GM19351 (cell line): Measurements from ENCODE around the gene FRAS1.
"Not testable (repeated sequence)": the region's sequence is repeated elsewhere in the genome, so short reads cannot be mapped to it uniquely, and the experiment has no call there.

ENCODE experiments used
- ATAC-seq: cut with Tn5 transposase; IDR thresholded peaks from one replicate; pipeline ENCODE4 v1.9.1; 2021; ENCODE audit warnings: mild to moderate bottlenecking, moderate library complexity; ENCODE audit not compliant: unreplicated experiment

FRAS1 gene

DNA sequence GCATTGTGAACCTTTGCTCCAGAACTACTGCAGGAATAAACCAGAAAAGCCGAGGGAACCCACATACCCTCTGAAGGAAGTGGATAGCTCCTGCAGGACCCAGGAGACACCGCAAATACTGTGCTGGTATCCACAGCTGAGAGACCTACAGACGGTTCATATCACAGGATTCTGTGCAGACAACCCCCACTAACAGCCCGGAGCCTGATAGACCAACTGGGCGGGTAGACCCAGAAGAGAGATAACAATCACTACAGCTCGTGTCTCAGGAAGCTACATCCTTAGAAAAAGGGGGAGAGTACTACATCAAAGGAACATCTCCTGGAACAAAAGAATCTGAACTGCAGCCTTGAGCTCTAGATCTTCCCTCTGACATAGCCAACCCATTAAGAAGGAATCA is 150.8 kb downstream of the FRAS1 start:
- no peak for ATAC-seq

DNA sequence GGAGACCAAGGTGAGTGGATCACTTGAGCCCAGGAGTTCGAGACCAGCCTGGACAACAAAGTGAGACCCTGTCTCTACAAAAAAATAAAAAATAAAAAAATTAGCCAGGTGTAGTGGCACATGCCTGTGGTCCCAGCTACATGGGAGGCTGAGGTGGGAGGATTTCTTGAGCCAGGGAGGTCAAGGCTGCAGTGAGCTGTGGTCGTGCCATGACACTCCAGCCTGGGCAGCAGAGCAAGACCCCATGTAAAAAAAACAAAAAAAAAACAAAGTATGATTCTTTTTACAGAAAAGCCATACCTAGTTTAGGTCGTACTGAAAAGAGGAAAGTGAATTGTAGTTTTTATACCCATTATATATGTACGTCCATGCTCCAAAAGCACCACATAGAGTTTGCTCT is 151.8 kb downstream of the FRAS1 start:
- ATAC-seq, result not testable (repeated sequence)

DNA sequence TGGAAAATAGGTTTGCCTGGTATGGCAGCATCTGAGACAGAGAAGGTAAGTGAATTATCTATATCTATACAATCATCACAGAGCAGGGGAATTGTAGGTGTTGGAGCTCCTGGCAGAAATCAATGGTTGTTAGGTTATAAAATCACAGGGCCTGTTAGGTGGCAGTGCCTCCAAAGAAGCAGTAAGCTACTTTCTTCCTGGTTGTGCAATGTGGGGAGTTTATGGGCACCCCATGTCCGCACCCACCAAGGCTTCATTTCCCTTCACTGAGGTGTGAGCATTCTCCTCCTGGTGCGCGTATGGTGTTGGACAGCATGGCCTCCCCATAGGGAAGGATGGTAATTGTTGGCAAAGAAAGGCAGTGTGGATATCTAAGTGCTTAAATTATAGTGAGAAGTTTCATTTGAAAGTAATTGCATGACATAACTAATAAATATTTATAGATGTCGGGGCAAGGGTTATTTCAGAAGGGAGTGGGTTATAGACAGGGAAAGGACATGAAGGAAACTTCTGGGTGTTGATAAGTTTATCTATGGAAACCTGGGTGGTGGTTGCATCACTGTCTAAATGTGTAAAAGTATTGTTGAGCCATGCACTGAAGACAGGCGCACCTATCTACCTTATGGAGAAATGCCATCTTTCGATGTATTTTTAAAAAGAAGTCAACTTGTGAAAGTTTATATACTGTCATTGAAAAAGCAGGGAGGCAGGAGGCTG is 153.7 kb downstream of the FRAS1 start:
- no peak for ATAC-seq

DNA sequence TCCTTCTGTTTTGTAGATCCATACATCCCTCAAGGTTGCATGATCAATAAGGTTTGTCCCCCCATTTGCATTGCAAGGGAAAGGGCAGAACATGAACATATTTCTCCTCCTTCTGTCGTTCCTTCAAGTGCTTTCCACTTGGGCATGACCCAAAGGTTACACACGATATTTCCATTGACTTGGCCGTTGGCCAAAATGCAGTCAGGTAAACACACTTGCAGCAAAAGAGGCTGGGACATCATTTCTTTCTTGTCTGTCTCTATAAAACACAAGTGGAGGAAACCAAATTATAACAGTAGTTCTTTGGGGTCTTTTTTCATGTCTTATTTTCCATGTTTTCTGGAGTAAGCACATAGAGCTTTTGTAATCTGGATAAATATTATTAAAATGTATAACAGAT is 156.1 kb downstream of the FRAS1 start:
- no peak for ATAC-seq

DNA sequence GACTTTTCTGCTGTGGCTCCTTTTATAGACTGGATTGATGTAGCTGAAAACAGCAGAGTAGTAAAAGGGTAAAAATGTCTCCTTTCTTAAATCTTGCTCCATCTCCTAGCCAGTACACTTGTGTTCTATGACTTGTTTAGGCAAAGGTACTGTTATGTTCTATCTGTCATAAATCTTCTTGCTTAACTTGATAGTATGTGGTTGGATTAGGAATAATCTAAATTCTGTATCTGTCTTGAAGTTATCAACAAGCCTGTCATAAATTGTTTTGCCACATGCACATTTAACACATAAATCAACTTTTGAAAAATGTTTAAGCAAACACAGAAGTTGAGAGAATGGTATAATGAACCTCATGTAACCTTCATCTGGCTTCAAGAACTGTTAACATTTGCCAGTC is 157.0 kb downstream of the FRAS1 start:
- ATAC-seq, result no peak

DNA sequence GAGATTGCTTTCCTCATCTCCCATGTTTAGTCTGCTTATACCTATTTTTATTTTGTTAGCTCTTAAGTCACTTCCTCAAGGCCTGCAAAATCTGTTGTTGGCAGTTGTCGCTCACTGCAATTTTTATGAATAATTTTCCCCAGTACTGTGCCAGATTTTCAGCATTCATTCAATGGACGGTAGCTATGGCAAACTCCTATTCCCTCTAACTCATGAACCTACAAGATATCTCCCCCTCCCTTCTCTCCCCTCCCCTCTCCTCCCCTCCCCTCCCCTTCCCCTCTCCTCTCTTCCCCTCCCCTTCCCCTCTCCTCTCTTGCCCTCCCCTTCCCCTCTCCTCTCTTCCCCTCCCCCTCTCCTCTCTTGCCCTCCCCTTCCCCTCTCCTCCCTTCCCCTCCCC is 160.4 kb downstream of the FRAS1 start:
- no peak for ATAC-seq

DNA sequence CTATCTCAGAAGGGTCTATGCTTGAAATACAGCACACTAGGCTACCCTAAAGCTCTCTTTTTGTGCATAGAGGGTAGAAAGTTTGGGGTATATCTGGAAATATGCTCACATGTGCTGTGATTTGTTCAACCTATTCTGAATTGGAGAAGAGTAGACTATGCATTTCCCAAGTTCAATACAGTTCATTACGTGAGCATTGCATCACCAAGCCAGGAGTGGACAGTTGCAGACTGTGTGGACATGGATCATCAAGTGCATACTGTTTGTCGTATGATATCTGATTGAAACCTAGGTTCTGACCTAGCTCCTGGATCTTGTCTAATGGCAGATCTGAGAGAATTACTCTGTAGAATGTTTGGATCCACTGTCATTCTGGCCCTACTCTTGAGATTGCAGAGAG is 161.1 kb downstream of the FRAS1 start:
- ATAC-seq, result no peak

DNA sequence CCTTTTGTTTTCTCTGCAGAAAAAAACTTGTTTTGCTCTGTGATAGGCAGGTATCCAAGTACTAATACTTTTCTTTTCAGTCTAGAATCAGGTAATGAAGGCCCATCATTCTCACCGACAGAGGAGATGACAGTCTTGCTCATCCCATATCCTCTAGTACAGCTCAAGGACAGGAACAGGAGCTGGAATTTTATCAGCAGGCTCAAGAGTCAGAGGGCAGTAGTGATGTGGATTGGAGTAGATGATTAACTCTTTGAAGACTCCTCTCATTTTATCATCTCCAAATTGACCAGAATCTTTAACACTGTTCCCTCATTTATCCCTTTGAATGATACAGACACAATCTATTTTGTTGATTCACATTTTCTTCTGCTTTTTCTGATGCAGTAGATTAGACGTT is 162.7 kb downstream of the FRAS1 start:
- no peak for ATAC-seq

DNA sequence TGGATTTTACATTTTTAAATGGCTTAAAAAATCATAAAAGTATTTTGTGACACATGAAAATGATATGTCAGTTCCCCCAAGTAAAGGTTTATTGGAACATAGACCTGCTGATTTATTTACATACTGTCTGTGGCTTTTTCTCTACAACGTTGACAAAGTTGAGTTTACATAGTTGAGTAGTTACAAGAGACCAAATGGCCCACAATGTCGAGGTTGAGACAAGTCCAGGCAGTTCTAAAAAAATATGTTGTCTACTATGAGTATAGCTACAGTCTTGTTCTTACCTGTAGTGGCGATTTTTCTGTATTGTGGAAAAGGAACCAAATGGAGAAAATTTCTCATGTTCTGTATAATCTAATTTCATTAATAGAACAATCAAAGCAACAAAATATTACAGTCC is 163.2 kb downstream of the FRAS1 start:
- ATAC-seq, result no peak

DNA sequence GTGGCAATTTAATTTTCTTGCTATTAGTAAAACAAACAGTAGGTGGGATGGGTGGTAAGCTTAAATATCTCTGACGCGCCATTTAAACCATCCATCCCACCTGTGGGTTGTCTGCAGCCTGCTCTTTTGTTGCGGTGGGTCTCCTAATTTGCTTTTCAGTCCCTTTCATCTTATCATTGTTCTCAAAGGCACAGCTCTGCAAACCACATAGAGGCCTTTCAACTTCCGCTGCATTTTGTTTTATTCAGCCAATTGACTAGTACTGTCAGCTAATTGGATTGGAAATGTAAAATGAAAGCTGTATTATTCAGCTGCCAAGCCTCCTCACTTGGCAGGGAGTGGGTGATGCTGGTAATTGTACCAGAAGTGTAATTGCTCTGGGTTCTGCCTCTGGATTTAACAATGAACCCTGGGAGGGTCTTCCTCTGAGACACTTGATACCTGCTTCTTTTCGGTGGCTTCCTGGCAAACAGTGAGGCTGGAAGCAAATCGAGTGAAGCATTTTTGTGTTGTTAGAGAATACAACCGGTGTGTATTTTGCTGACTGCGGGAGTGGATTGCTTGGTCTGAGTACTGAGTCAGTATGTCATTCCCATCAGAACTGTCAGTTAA is 165.6 kb downstream of the FRAS1 start:
- ATAC-seq, result no peak

DNA sequence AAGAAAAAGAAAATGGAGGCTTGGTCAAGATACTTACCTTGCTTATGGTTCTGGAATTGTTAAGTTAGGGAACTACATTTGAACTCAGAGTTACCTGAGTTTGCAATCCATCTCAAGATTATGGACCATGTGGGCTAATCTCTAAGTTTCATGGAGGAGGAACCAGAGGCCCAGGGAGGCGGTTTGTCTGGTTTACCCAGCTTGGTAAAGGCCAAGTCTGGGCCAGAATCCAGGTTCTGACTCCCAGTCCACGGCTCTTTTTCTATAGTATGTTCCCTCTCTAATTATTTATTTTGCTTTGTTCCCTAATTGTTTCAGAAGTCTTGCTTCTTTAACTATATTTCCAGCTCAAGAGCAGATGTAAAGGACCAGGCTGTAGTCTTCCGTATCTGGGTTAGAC is 168.1 kb downstream of the FRAS1 start:
- no peak for ATAC-seq

DNA sequence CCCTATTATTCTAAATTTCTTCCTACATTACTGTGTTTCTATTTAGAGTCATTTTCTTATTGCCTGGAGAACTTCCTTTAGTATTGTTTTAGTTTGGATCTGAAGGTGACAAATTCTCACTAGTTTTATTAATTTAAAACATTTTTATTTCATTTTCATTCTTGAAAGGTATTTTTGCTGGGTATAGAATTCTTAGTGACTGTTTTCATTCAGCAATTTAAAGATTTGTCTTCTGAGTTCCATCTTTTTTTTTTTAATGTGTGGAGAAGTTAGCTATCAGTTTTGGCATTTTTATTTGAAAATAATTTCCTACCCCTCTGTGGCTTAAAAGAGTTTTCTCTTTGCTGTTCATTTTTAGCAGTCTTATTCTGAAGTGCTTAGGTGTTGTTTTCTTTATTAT is 169.2 kb downstream of the FRAS1 start:
- ATAC-seq, result no peak

DNA sequence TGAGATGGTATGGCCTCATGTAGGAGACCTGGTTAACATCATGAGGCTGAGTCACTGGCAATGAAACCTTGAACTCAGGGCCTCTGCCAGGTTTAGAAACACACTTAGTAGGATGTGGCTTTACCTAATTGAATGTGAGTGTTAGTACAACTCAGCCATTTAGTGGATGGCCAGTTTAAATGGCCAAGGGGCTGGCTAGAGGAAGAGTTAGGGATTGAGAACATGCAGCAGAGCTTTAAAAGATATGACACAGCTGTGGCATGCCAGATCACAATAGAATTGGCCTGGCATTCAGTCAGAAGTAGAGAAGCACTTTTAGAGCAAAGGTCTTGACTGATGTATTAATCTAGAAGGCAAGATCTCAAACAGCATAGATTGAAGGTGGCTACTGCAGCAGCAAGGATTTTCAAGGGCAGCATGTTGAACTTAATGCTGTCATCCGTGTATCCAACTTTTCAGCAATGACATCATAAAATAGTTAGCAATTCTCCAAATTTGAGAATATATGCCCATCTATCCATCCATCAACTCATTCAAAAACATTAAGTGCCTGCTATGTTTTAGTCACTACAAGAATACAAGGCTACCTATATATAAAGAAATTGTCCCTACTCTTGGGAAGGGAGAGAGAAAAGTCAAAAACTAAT is 170.4 kb downstream of the FRAS1 start:
- ATAC-seq, result no peak

DNA sequence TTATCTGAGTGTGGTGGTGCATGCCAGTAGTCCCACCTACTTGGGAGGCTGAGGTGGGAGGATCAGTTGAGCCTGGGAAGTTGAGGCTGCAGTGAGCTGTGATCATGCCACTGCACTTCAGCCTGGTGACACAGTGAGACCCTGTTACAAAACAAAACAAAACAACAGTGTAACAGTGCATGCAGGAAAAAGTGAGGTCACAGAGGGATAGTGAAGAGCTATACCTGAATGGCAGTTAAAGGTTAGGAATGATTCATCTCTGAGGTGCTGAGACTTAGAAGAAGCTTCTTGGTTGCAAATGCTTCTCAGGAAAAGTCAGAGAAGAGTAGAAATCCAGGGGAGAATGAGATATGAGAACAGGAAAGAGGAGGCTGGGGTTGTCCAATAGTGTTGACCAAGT is 178.7 kb downstream of the FRAS1 start:
- no peak for ATAC-seq

DNA sequence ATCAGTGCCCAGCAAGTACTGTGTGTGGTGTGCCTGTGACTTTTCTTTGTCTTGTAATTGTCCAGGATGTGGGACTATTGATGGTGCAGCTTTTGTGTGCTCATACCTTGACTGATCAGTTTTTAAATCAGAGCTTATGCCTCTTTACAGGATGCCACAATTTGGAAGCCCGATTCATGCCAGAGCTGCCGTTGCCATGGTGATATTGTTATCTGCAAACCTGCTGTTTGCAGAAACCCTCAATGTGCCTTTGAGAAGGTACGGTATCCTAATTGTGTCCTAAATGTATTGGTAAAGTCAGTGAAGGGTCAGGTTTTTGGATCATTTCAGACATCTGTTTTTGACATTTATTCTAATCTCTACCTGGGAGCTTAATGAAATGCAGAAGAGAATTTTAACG is 180.2 kb downstream of the FRAS1 start:
- ATAC-seq, result no peak

DNA sequence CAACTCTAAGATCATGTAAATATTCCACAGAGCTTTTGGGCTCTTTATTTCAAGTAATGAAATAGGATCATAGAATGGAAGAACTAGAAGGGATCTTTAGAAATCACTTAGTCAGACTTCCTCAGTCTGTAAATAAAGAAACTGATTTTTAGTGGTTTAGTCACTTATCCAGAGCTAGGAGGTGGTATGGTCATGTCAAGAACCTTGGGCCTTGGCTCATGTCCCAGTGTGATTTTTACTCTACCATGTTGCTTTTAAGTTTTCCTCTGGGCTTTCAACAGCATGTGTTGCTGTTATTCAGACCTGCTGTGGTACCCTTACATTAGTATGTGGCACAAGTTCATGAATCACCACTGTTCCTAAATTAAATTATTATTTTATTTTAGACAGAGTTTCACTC is 184.9 kb downstream of the FRAS1 start:
- ATAC-seq, result no peak

DNA sequence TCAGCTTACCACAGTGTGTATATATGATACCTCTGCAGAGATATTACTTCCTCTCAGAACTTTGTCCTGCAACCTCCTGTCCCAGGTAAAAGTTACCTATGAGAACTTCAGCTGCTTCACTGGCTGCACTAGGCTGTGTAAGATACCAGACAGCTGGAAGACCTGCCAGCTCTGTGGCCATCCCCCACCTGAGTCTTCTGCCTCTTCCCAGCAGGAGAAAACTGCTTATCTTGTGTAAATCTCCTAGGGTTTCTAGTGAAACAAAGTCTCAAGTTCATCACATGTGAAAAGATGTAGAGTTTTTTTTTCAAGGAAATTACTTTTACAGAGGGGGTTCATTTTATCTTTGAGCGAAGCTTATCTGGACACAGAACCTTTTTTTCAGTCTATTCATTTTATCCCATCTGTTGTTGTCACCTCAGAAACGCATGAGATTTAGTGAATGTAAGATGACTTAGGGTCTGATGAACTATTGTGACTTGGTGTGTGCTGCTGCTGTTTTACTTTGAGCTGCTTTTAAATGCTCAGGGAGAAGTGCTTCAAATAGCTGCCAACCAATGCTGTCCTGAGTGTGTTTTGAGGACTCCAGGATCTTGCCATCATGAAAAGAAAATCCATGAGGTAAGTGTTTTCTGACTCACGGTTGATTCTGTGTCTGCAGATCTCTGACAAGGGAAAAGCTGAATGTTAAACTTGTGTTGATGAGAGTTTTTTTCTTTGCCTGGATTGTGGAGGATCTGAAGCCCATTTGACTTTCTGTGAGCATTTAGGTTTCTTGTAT is 187.8 kb downstream of the FRAS1 start:
- ATAC-seq, result no peak

DNA sequence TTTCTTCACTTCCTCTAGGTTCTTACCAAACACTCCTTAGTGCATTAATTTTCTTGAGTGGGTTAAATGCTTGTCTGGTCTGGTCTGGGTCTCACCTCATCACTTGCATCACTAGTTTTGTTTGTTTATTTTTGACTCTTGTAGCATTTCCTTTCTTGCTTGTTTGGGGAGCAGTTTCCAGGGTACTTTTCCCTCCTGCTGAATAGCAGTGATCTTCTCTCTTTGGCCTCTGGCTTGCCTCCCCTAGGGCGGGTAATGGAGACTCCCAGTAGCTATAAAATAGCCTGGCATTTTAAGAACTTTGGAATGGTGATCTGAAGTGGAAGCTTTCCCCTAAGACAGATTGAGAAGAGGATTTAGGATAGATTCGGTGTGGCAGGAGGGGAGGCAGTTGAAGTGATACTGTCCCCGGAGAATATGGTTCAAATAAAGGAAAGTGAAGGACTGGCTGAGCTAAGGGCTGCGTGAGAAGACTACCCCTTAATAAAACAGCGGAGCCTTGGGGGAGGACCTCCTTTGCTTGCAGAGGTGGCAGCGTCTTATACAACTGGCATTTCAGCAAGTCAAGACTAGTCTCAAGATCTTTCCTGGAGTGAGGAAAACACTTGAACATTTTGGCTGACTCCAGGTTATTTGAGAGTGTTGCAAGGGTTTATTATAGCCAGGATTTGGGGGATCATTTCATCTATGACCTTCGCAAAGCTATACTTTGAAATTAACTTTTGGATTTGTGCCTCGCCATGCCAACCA is 190.6 kb downstream of the FRAS1 start:
- ATAC-seq, result no peak

DNA sequence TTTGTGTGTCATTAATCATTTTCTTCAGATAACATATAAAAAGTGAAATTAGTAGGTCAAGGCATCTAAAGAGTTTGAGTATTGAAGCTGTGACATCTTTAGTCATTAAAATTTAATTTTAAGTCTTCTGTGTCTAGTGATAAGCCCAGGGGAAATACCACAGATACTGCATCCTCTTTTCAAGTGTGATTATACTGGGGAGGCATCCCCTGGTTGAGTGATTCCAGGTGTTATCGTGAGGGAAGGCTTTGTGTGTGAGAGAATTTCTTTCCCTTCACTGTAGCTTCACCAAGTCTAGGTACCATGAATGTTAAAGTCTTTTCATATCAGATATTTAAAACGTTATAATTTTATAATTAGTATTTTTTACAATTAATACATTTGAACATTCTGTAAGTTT is 193.4 kb downstream of the FRAS1 start:
- ATAC-seq, result no peak

DNA sequence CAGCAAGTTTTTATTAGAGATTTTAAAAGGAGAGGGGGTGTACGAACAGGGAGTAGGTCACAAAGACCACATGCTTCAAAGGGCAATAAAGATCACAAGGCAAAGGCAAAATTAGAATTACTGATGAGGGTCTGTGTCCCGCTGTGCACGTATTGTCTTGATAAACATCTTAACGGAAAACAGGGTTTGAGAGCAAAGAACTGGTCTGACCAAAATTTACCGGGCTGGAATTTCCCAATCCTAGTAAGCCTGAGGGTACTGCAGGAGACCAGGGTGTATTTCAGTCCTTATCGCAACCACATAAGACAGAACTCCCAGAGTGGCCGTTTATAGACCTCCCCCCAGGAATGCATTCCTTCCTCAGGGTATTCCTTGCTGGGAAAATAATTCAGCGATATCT is 195.7 kb downstream of the FRAS1 start:
- ATAC-seq, result not testable (repeated sequence)

DNA sequence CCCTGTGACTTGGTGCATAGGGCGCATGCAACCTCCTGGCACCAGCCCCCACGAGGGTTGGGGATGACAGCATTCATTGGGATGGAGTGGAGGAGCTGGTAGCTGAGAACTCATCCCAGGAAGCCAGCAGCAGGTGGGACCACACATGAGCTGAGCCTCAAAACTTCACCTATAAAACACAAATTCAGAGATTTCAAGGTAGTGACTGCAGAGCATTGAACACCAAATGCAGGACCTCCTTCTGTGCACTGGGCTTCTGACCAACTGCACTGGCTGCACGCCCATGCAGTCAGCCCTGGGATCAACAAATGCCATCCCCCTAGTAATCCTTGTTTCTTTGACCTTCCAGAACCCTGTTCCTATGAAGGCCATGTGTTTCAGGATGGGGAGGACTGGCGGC is 197.8 kb downstream of the FRAS1 start:
- no peak for ATAC-seq
